ENCODE measurements around the gene WASF3.
"Not testable (repeated sequence)": the region's sequence is repeated elsewhere in the genome, so short reads cannot be mapped to it uniquely, and the experiment has no call there.

The WASF3 gene

DNA sequence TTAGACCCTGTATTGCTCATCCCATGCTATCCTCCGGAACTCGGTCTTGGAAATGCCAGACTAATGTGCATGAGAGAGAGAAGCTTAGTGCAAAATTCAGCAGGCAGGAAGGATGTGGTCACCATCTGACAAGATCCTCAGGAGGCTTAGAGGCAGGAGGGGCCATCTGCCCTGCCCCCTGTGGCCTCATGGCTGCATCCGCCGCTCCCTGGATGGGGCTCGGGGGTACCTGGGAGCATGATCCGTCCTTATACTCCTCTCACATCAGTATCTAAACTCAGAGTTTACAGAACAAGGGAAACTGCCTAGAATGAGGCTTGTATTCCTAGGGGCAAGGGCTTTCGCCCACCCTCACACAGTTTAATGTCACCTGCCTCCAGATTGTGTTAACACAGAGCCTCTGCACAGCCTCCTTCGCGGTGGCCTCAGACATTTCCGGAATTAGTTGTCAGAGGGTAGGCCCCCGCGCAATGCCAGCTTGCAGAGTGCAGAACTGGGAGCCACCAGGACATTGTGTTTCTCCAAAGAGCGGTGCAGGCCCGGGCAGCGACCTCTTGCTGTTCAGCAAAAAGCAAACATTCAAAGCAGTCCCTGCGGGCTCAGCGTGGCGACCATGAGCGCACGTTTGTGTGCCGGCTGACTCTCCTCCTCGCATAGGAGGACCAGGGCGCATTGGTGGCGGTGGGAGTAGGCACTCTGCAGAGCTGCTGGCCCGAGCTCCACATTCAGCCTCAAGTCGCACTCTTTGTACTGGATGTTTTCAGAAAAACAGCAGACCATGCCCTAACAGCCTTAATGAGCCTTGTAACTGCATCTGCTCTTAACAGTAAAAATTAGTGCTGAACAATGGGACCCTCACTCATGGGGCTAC lies 164.0 kb downstream of the WASF3 start:
- Histone ChIP-seq H3K4me3 (replicated peaks; ENCODE audit: low read depth, low read length) (no peak overlapping the region; the same call in 1 of the 2 replicates), H3K27me3 (replicated peaks; ENCODE audit: control insufficient read depth, insufficient read depth, low read length) (no peaks in the 10 kb centered on the region), H3K36me3 (ENCODE audit: control insufficient read depth, insufficient read depth, low read length) (no peaks in the 10 kb centered on the region)
- TF ChIP-seq, protein P1, sequence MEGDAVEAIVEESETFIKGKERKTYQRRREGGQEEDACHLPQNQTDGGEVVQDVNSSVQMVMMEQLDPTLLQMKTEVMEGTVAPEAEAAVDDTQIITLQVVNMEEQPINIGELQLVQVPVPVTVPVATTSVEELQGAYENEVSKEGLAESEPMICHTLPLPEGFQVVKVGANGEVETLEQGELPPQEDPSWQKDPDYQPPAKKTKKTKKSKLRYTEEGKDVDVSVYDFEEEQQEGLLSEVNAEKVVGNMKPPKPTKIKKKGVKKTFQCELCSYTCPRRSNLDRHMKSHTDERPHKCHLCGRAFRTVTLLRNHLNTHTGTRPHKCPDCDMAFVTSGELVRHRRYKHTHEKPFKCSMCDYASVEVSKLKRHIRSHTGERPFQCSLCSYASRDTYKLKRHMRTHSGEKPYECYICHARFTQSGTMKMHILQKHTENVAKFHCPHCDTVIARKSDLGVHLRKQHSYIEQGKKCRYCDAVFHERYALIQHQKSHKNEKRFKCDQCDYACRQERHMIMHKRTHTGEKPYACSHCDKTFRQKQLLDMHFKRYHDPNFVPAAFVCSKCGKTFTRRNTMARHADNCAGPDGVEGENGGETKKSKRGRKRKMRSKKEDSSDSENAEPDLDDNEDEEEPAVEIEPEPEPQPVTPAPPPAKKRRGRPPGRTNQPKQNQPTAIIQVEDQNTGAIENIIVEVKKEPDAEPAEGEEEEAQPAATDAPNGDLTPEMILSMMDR (IDR thresholded peaks at IDR 0.05; ENCODE audit: insufficient read depth, low read length, poor library complexity, severe bottlenecking): no peak
- DNase-seq (ENCODE audit: extremely low read depth, insufficient read length): peak; percentile 20

DNA sequence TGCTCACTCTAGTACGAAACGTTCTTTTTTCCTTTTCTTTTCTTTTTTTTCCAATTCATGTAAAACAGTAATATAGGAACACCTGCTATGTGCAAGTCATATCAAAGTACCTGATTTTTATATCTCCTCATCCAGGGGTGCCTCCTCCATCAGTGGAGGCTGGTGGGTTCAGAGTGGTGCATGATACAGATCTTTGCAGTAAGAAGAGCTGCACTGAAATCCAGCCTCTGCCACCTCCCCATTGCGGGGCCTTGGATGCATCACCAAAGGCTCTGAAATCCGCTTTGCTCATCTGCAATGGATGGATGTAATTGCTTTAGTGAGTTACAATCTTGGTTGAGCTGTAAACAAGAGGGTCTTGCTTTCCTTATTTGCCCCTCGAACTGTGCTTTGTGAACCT lies 164.8 kb downstream of the WASF3 start:
- Histone ChIP-seq H3K4me3 (replicated peaks; ENCODE audit: low read depth, low read length) (no peak overlapping the region), H3K27me3 (replicated peaks; ENCODE audit: control insufficient read depth, insufficient read depth, low read length) (no peaks in the 10 kb centered on the region), H3K36me3 (ENCODE audit: control insufficient read depth, insufficient read depth, low read length) (no peaks in the 10 kb centered on the region)
- no peak for DNase-seq (ENCODE audit: extremely low read depth, insufficient read length)
- TF ChIP-seq, protein P1 (IDR thresholded peaks at IDR 0.05; ENCODE audit: insufficient read depth, low read length, poor library complexity, severe bottlenecking): no peak

DNA sequence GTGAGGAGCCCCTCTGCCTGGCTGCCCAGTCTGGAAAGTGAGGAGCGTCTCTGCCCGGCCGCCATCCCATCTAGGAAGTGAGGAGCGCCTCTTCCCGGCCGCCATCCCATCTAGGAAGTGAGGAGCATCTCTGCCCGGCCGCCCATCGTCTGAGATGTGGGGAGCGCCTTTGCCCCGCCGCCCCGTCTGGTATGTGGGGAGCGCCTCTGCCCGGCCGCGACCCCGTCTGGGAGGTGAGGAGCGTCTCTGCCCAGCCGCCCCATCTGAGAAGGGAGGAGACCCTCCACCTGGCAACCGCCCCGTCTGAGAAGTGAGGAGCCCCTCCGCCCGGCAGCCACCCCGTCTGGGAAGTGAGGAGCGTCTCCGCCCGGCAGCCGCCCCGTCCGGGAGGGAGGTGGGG lies 166.1 kb downstream of the WASF3 start:
- H3K36me3 ChIP-seq (ENCODE audit: control insufficient read depth, insufficient read depth, low read length); DNase-seq (ENCODE audit: extremely low read depth, insufficient read length); H3K27me3 ChIP-seq (replicated peaks; ENCODE audit: control insufficient read depth, insufficient read depth, low read length); H3K4me3 ChIP-seq (replicated peaks; ENCODE audit: low read depth, low read length): not testable (repeated sequence)

DNA sequence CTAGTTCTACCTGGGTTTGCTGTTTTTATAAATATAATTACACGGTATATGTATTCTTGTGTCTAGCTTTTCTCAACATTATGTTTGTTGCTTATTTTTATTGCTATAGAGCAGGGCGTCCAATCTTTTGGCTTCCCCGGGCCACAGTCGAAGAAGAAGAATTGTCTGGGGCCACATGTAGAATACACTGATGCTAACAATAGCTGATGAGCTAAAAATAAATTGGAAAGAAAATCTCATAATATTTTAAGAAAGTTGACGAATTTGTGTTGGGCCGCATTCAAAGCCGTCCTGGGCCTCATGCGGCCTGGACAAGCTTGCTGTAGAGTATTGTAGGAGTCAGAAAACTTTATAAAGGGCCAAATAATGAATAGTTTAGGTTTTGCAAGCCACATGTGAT lies 169.2 kb downstream of the WASF3 start:
- no peaks in the 10 kb centered on the region for H3K36me3 ChIP-seq (ENCODE audit: control insufficient read depth, insufficient read depth, low read length)
- DNase-seq (ENCODE audit: extremely low read depth, insufficient read length): no peak
- no peak overlapping the region for H3K4me3 ChIP-seq (replicated peaks; ENCODE audit: low read depth, low read length)
- TF ChIP-seq, protein P1 (IDR thresholded peaks at IDR 0.05; ENCODE audit: insufficient read depth, low read length, poor library complexity, severe bottlenecking): no peak
- H3K27me3 ChIP-seq (replicated peaks; ENCODE audit: control insufficient read depth, insufficient read depth, low read length): no peaks in the 10 kb centered on the region

DNA sequence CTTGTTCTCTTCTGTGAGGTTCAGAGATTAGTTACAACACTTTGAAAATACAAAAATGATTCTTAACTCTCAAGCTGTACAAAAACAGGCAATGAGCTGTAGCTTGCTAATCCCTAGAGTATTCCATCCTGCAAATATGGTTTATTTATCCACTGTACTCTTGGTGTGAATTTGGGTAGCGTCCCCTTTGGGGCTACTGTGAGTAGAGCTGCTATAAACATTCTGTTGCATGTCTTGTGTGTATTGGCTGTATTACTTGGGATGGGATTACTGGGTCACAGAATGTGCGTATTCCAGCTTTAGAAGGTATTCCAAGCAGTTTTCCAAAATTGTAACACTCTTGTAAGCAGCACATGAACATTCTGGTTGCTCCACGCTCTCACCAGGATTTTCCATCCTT lies 169.6 kb downstream of the WASF3 start:
- TF ChIP-seq, protein P1 (IDR thresholded peaks at IDR 0.05; ENCODE audit: insufficient read depth, low read length, poor library complexity, severe bottlenecking): no peak

DNA sequence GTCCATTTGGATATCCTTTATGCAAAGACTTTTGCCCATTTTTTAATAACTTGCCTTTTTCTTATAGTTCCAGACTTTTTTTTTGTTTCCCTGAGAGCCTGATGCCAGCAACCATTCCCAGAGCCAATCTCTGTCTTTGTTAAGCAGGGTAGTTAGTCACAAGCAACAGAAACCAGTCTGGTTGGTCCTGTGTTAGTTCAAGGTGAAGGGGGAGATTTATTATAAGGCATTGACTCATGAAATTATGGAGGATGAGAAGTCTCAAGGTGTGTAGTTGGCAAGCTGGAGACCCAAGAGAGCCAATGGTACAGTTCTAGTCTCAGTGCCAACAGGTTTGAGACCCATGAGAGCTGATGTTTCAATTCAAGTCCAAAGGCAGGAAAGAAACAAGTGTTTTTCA lies 170.2 kb downstream of the WASF3 start:
- Histone ChIP-seq H3K36me3 (ENCODE audit: control insufficient read depth, insufficient read depth, low read length) (no peaks in the 10 kb centered on the region), H3K4me3 (replicated peaks; ENCODE audit: low read depth, low read length) (no peak overlapping the region), H3K27me3 (replicated peaks; ENCODE audit: control insufficient read depth, insufficient read depth, low read length) (no peaks in the 10 kb centered on the region)
- TF ChIP-seq, protein P1 (IDR thresholded peaks at IDR 0.05; ENCODE audit: insufficient read depth, low read length, poor library complexity, severe bottlenecking): no peak
- no peak for DNase-seq (ENCODE audit: extremely low read depth, insufficient read length)

More for the DNA sequence above, 169.6 kb downstream of the WASF3 start:
- H3K27me3 ChIP-seq (replicated peaks; ENCODE audit: control insufficient read depth, insufficient read depth, low read length): no peaks in the 10 kb centered on the region
- no peaks in the 10 kb centered on the region for H3K36me3 ChIP-seq (ENCODE audit: control insufficient read depth, insufficient read depth, low read length)
- H3K4me3 ChIP-seq (replicated peaks; ENCODE audit: low read depth, low read length): no peak overlapping the region
- DNase-seq (ENCODE audit: extremely low read depth, insufficient read length): no peak

All from GM06990 (cell line).